ENCODE results near the gene SH3PXD2A. TPM values are rescaled to one million over a fixed set of nuclear protein-coding genes. Genes with fewer than 3 reads are reported as not detected.

SH3PXD2A gene
- total RNA-seq, 1 experiment from 2014 or later, result 54.9 TPM

GRCh38 chr10:103627893-103628292, 227.5 kb downstream of the SH3PXD2A start:
- Histone ChIP-seq H3K27me3 (replicated peaks; ENCODE audit: insufficient read depth, low read depth, low read length, poor library complexity) (no peaks in the 10 kb centered on the region), H3K4me3 (ENCODE audit: low read depth, low read length, poor library complexity, severe bottlenecking) (no peak overlapping the region), H3K27ac (ENCODE audit: low read depth, low read length, poor library complexity, severe bottlenecking) (no peak overlapping the region), H3K9me3 (ENCODE audit: low read depth, low read length, poor library complexity, severe bottlenecking) (no peaks in the 10 kb centered on the region), H3K4me1 (ENCODE audit: insufficient read depth, low read length, poor library complexity, severe bottlenecking) (no peaks in the 10 kb centered on the region), H3K36me3 (ENCODE audit: insufficient read depth, low read length, poor library complexity, severe bottlenecking) (no peaks in the 10 kb centered on the region)
- ChIA-PET CTCF (no interaction called here), POLR2A (ENCODE audit: low non-redundant PET) (no interaction called here)
- BruUV-seq (replicated peaks), result no TSS peak
- DNase-seq (ENCODE audit: low spot score), result no peak
- no peak for TF ChIP-seq EZH2 (IDR thresholded peaks at IDR 0.05; ENCODE audit: borderline replicate concordance, low read depth, low read length, poor library complexity, severe bottlenecking)
- no peak for TF ChIP-seq CTCF (conservative IDR thresholded peaks at IDR 0.05; ENCODE audit: low read depth, low read length)
- intact Hi-C loops (cut with micrococcal nuclease; ENCODE audit: unreplicated experiment), result no loop called here

- Histone ChIP-seq H3K9me3 (ENCODE audit: low read depth, low read length, poor library complexity, severe bottlenecking) (no peaks in the 10 kb centered on the region), H3K27me3 (replicated peaks; ENCODE audit: insufficient read depth, low read depth, low read length, poor library complexity) (no peaks in the 10 kb centered on the region), H3K27ac (ENCODE audit: low read depth, low read length, poor library complexity, severe bottlenecking) (no peak overlapping the region), H3K4me1 (ENCODE audit: insufficient read depth, low read length, poor library complexity, severe bottlenecking) (no peaks in the 10 kb centered on the region), H3K36me3 (ENCODE audit: insufficient read depth, low read length, poor library complexity, severe bottlenecking) (peaks cover under 1% of the 10 kb centered on the region), H3K4me3 (ENCODE audit: low read depth, low read length, poor library complexity, severe bottlenecking) (no peak overlapping the region)
- CTCF ChIA-PET, result no interaction called here
- TF ChIP-seq CTCF (conservative IDR thresholded peaks at IDR 0.05; ENCODE audit: low read depth, low read length), result no peak
- TF ChIP-seq EZH2 (IDR thresholded peaks at IDR 0.05; ENCODE audit: borderline replicate concordance, low read depth, low read length, poor library complexity, severe bottlenecking), result no peak
- no TSS peak for BruUV-seq (replicated peaks)
- intact Hi-C loops (cut with micrococcal nuclease; ENCODE audit: unreplicated experiment), result no loop called here
- POLR2A ChIA-PET (ENCODE audit: low non-redundant PET), result no interaction called here
- no peak for DNase-seq (ENCODE audit: low spot score)
Measured at GRCh38 chr10:103627111-103627892, 228.1 kb downstream of the SH3PXD2A start.

GRCh38 chr10:103626178-103626577, 229.2 kb downstream of the SH3PXD2A start:
- H3K4me3 ChIP-seq (ENCODE audit: low read depth, low read length, poor library complexity, severe bottlenecking), result no peak overlapping the region
- ChIA-PET POLR2A (ENCODE audit: low non-redundant PET) (no interaction called here), CTCF (no interaction called here)
- TF ChIP-seq CTCF (conservative IDR thresholded peaks at IDR 0.05; ENCODE audit: low read depth, low read length), result no peak
- TF ChIP-seq EZH2 (IDR thresholded peaks at IDR 0.05; ENCODE audit: borderline replicate concordance, low read depth, low read length, poor library complexity, severe bottlenecking), result no peak
- no peaks in the 10 kb centered on the region for H3K27me3 ChIP-seq (replicated peaks; ENCODE audit: insufficient read depth, low read depth, low read length, poor library complexity)
- intact Hi-C loops (cut with micrococcal nuclease; ENCODE audit: unreplicated experiment), result no loop called here
- no peak for DNase-seq (ENCODE audit: low spot score)
- H3K4me1 ChIP-seq (ENCODE audit: insufficient read depth, low read length, poor library complexity, severe bottlenecking), result no peaks in the 10 kb centered on the region
- H3K36me3 ChIP-seq (ENCODE audit: insufficient read depth, low read length, poor library complexity, severe bottlenecking), result peaks cover 7% of the 10 kb centered on the region
- no peaks in the 10 kb centered on the region for H3K9me3 ChIP-seq (ENCODE audit: low read depth, low read length, poor library complexity, severe bottlenecking)
- no TSS peak for BruUV-seq (replicated peaks)
- H3K27ac ChIP-seq (ENCODE audit: low read depth, low read length, poor library complexity, severe bottlenecking), result no peak overlapping the region
